ENCODE measurements around the gene ARFGAP2. TPM values are rescaled to one million over a fixed set of nuclear protein-coding genes. Genes with fewer than 3 reads are reported as not detected.

ARFGAP2 gene
- total RNA-seq, 4 donors from 2014 or later = 141 to 203 (median 178) TPM

- TF ChIP-seq CTCF (IDR thresholded peaks at IDR 0.05; ENCODE audit: low read depth) = no peak
Measured at GRCh38 chr11:47213950-47214565, 37.4 kb upstream of the ARFGAP2 start.

DNA sequence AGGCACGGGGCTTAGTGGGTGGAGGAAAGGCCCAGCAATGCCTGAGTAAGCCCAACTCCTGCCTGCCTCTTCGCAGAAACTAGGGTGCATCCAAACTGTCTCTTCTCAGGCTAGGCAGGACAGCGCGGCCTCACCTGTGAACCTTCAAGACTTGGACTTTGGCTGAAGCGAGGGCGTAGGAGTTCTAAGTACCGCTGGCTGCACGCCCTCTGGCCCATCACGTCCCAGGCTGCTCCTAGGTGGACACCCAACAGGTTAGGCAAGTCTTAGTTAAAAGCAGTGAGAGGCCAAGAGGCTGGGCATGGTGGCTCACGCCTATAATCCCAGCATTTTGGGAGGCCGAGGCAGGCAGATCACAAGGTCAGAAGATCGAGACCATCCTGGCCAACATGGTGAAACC is 36.3 kb upstream of the ARFGAP2 start:
- no peak for TF ChIP-seq CTCF (IDR thresholded peaks at IDR 0.05; ENCODE audit: low read depth)

GRCh38 chr11:47208628-47209027 is 31.9 kb upstream of the ARFGAP2 start:
- no peak for TF ChIP-seq CTCF (IDR thresholded peaks at IDR 0.05; ENCODE audit: low read depth)

DNA sequence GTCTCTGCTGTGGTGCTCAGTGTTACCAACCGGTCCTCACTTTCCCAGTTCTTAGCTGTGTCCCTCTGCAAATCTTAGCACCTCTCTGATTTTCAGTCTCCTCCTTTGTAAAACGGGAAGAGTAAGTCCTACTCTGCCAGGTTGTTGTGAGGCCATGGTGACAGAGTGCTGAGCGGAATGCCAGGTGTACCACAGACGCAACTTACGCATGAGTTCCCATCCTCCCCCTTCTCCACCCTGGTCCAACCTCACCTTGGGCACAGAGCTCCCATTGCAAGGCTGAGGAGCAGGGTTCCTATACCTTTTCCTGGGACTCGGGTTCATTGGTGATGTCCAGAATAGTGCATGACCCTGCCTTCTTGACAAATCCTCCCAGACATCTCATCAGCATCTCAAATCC is 30.8 kb upstream of the ARFGAP2 start:
- no peak for TF ChIP-seq CTCF (IDR thresholded peaks at IDR 0.05; ENCODE audit: low read depth)

DNA sequence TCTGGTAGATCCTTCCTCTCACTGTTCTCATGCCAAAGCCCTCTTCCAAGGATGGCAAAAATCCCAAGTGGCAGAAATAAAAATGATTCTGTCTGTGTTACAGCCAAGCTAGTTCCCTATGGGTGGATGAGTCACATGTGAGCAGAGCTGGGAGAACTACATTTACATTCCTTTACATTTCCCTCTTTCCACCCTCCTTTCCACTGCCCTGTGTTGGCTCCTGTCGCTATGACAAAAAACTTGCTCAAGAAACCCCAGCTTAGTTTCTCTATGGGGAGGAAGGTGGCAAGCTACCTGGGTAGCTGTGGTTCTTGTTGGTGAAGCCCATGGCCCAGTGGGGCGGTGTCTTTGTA is 27.9 kb upstream of the ARFGAP2 start:
- TF ChIP-seq CTCF (IDR thresholded peaks at IDR 0.05; ENCODE audit: low read depth) = no peak

GRCh38 chr11:47202576-47202975 is 25.9 kb upstream of the ARFGAP2 start:
- TF ChIP-seq CTCF (IDR thresholded peaks at IDR 0.05; ENCODE audit: low read depth) = no peak

- TF ChIP-seq CTCF (IDR thresholded peaks at IDR 0.05; ENCODE audit: low read depth) = no peak
Measured at GRCh38 chr11:47201015-47201414, 24.3 kb upstream of the ARFGAP2 start.
